HepG2 (cell line): ENCODE results near the gene ST6GALNAC6. TPM values are rescaled to one million over a fixed set of nuclear protein-coding genes. Genes with fewer than 3 reads are reported as not detected.

Experiments used
- ATM ChIP-seq: fragments of 450-650 bp; IDR thresholded peaks from 2 replicates; pipeline ENCODE4 v1.7.1; 2017; ENCODE audit warnings: mild to moderate bottlenecking, borderline replicate concordance
- NFKB2 ChIP-seq: sonication (generic); formaldehyde crosslinking; IDR thresholded peaks from 2 replicates; pipeline ENCODE4 v1.4.0; 2020; ENCODE audit warnings: missing genetic modification reagents, borderline replicate concordance
- TCF7 ChIP-seq: sonication (generic); IDR thresholded peaks from 2 replicates; pipeline ENCODE4 v1.6.1; 2016; ENCODE audit warnings: antibody characterized with exemption, low read depth
- ZFAT ChIP-seq: sonication (generic); formaldehyde crosslinking; conservative IDR thresholded peaks from 2 replicates; pipeline ENCODE4 v1.8.1; 2023; ENCODE audit warnings: missing genetic modification reagents, inconsistent platforms
- ZNF263 ChIP-seq: sonication (generic); formaldehyde crosslinking; IDR thresholded peaks from 2 replicates; pipeline ENCODE4 v1.4.0; 2020; ENCODE audit warnings: missing genetic modification reagents
- ZNF780A ChIP-seq: sonication (generic); formaldehyde crosslinking; IDR thresholded peaks from 2 replicates; pipeline ENCODE4 v1.8.0; 2022; ENCODE audit warnings: mild to moderate bottlenecking, missing genetic modification reagents, moderate library complexity
- ZNF891 ChIP-seq: sonication (generic); formaldehyde crosslinking; IDR thresholded peaks from 2 replicates; pipeline ENCODE4 v1.5.0; 2020; ENCODE audit warnings: mild to moderate bottlenecking, missing genetic modification reagents
- polyA plus RNA-seq, 8 experiments: library from polyadenylated mRNA; depleted of rRNA in 3 of 8; stranded (reverse) in 7 of 8; unstranded in 1 of 8; fragments of >200 nt; fragmentation: Illumina TruSeq in 4 of 8; extraction: Trizol in 4 of 8; gene quantifications; 2 replicates each; pipeline versions ENCODE4 v1.2.1 to v1.2.3, GENCODE V29; 2011 to 2016; ENCODE audit warnings: low read depth in 4 of 8, missing spikeins in 1 of 8, mixed read lengths in 1 of 8; ENCODE audit not compliant: insufficient read depth in 1 of 8
- total RNA-seq, 5 experiments: library from RNA; depleted of rRNA; stranded (reverse); fragments of >200 nt; fragmentation: Illumina TruSeq; extraction: Trizol; gene quantifications; 2 replicates each; pipeline ENCODE4 v1.2.3, GENCODE V29; 2016; ENCODE audit warnings: low read depth in 1 of 5
- TF ChIP-seq, protein P1 (sequence below): sonication (generic); formaldehyde crosslinking; IDR thresholded peaks from 2 replicates; pipeline ENCODE4 v1.4.0; 2020; ENCODE audit warnings: missing genetic modification reagents, borderline replicate concordance
- TF ChIP-seq, protein P2 (sequence below): sonication (generic); formaldehyde crosslinking; IDR thresholded peaks from 2 replicates; pipeline ENCODE4 v1.4.0; 2020; ENCODE audit warnings: missing genetic modification reagents

ST6GALNAC6 gene
- total and polyA plus RNA-seq, 2 of the 13 experiments (the other 11 are each of a cell fraction or from before 2014, with no cell fraction given): 18.5 to 65.4 TPM

DNA sequence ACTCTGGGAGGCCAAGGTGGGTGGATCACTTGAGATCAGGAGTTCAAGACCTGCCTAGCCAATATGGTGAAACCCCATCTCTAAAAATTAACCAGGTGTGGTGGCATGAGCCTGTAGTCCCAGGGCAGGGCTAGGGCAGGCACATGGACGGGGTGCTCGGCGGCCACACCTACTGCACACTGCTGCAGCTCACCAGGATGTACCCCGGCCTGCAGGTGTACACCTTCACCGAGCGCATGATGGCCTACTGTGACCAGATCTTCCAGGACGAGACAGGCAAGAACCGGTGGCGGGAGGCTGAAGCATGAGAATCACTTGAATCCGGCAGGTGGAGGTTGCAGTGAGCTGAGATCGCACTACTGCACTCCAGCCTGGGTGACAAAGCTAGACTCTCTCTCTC, 14.3 kb upstream of the ST6GALNAC6 start (continued):
- TF ChIP-seq ZNF780A (CRISPR knock-in tag) (no peak), ZFAT (CRISPR knock-in tag) (no peak), ZNF263 (no peak), ATM (no peak), ZNF891 (CRISPR knock-in tag) (no peak), NFKB2 (CRISPR knock-in tag) (no peak), TCF7 (no peak)
- TF ChIP-seq, protein P1, sequence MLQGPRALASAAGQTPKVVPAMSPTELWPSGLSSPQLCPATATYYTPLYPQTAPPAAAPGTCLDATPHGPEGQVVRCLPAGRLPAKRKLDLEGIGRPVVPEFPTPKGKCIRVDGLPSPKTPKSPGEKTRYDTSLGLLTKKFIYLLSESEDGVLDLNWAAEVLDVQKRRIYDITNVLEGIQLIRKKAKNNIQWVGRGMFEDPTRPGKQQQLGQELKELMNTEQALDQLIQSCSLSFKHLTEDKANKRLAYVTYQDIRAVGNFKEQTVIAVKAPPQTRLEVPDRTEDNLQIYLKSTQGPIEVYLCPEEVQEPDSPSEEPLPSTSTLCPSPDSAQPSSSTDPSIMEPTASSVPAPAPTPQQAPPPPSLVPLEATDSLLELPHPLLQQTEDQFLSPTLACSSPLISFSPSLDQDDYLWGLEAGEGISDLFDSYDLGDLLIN (CRISPR knock-in tag): no peak
- TF ChIP-seq, protein P2, sequence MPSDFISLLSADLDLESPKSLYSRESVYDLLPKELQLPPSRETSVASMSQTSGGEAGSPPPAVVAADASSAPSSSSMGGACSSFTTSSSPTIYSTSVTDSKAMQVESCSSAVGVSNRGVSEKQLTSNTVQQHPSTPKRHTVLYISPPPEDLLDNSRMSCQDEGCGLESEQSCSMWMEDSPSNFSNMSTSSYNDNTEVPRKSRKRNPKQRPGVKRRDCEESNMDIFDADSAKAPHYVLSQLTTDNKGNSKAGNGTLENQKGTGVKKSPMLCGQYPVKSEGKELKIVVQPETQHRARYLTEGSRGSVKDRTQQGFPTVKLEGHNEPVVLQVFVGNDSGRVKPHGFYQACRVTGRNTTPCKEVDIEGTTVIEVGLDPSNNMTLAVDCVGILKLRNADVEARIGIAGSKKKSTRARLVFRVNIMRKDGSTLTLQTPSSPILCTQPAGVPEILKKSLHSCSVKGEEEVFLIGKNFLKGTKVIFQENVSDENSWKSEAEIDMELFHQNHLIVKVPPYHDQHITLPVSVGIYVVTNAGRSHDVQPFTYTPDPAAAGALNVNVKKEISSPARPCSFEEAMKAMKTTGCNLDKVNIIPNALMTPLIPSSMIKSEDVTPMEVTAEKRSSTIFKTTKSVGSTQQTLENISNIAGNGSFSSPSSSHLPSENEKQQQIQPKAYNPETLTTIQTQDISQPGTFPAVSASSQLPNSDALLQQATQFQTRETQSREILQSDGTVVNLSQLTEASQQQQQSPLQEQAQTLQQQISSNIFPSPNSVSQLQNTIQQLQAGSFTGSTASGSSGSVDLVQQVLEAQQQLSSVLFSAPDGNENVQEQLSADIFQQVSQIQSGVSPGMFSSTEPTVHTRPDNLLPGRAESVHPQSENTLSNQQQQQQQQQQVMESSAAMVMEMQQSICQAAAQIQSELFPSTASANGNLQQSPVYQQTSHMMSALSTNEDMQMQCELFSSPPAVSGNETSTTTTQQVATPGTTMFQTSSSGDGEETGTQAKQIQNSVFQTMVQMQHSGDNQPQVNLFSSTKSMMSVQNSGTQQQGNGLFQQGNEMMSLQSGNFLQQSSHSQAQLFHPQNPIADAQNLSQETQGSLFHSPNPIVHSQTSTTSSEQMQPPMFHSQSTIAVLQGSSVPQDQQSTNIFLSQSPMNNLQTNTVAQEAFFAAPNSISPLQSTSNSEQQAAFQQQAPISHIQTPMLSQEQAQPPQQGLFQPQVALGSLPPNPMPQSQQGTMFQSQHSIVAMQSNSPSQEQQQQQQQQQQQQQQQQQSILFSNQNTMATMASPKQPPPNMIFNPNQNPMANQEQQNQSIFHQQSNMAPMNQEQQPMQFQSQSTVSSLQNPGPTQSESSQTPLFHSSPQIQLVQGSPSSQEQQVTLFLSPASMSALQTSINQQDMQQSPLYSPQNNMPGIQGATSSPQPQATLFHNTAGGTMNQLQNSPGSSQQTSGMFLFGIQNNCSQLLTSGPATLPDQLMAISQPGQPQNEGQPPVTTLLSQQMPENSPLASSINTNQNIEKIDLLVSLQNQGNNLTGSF: no peak
